ENCODE data around the gene SYVN1. TPM values are rescaled to one million over a fixed set of nuclear protein-coding genes. Genes with fewer than 3 reads are reported as not detected.
A peak's percentile ranks its signal among the peaks of the same experiment; 100 is the strongest.

Gene SYVN1
- polyA plus RNA-seq, 1 of the 3 experiments (the other 2 are of a cell fraction): 31.9 TPM

GRCh38 chr11:65086809-65087208, 47.5 kb downstream of the SYVN1 start:
- H3K4me3 ChIP-seq (ENCODE audit: low read depth in 2 of 2, low read length in 1 of 2): no peak overlapping the region
- H3F3A ChIP-seq (replicated peaks; ENCODE audit: insufficient read depth): peaks cover 3% of the 10 kb centered on the region
- H3K27me3 ChIP-seq (ENCODE audit: insufficient read depth): no peaks in the 10 kb centered on the region
- no peaks in the 10 kb centered on the region for H4K20me1 ChIP-seq (ENCODE audit: insufficient read depth)
- no peak for DNase-seq
- peaks cover 38% of the 10 kb centered on the region for H3K79me2 ChIP-seq (ENCODE audit: insufficient read depth)
- H3K27ac ChIP-seq (ENCODE audit: low read depth in 2 of 2, low read length in 1 of 2): no peak overlapping the region
- ChIA-PET CTCF (interaction anchor here (0.9 kb wide), 1 partner anchor 11 kb away, joined by 3 read pairs; no protein-coding TSS in a partner anchor), POLR2A (interaction anchor here (1.6 kb wide), 1 partner anchor 48 kb away, joined by 4 read pairs; the partner anchor contains the start of gene SYVN1)
- peaks cover 8 to 39% of the 10 kb centered on the region in 2 experiments for H3K36me3 ChIP-seq (replicated peaks in 1 of 2; ENCODE audit: control insufficient read depth in 1 of 2, insufficient read depth in 2 of 2, low read length in 1 of 2)
- H3K4me2 ChIP-seq: no peak overlapping the region
- no peaks in the 10 kb centered on the region for H3K9me2 ChIP-seq
- H3K9ac ChIP-seq: no peak overlapping the region
- 93% methylated on average over 3 of the region's 9 CpGs for WGBS (ENCODE audit: low lambda C conversion rate)
- H3K4me1 ChIP-seq (ENCODE audit: control insufficient read depth in 1 of 2, insufficient read depth in 2 of 2, low read depth in 1 of 2, low read length in 1 of 2): peaks cover 8 to 20% of the 10 kb centered on the region in 2 experiments
- no peak overlapping the region for H2AFZ ChIP-seq (ENCODE audit: low read depth)
- TF ChIP-seq YY1 (IDR thresholded peaks at IDR 0.05; ENCODE audit: low read depth) (no peak), TCF12 (IDR thresholded peaks at IDR 0.05) (no peak)
- no peaks in the 10 kb centered on the region for H3K9me3 ChIP-seq

- H4K20me1 ChIP-seq (ENCODE audit: insufficient read depth): no peaks in the 10 kb centered on the region
- H2AFZ ChIP-seq (ENCODE audit: low read depth): no peak overlapping the region
- no peak overlapping the region for H3K27ac ChIP-seq (ENCODE audit: low read depth in 2 of 2, low read length in 1 of 2)
- CTCF ChIA-PET: interaction anchor here (0.6 to 1.6 kb wide), 5 partner anchors 9 to 222 kb away, joined by 3 to 6 read pairs (median 3); partner anchors contain the start of genes ARL2 and TM7SF2
- peak overlapping the region; percentile 89; the same call in 1 of the 2 replicates for H3K9ac ChIP-seq
- H3K36me3 ChIP-seq (replicated peaks in 1 of 2; ENCODE audit: control insufficient read depth in 1 of 2, insufficient read depth in 2 of 2, low read length in 1 of 2): peaks cover 11 to 39% of the 10 kb centered on the region in 2 experiments
- H3K79me2 ChIP-seq (ENCODE audit: insufficient read depth): peaks cover 52% of the 10 kb centered on the region
- H3K27me3 ChIP-seq (ENCODE audit: insufficient read depth): no peaks in the 10 kb centered on the region
- H3F3A ChIP-seq (replicated peaks; ENCODE audit: insufficient read depth): no peaks in the 10 kb centered on the region
- H3K4me2 ChIP-seq: peak overlapping the region; percentile 83
- H3K9me3 ChIP-seq: no peaks in the 10 kb centered on the region
- 100% methylated on average over 4 of the region's 4 CpGs for WGBS (ENCODE audit: low lambda C conversion rate)
- DNase-seq: no peak
- peaks cover 8 to 20% of the 10 kb centered on the region in 2 experiments for H3K4me1 ChIP-seq (ENCODE audit: control insufficient read depth in 1 of 2, insufficient read depth in 2 of 2, low read depth in 1 of 2, low read length in 1 of 2)
- POLR2A ChIA-PET: interaction anchor here (1.6 kb wide), 1 partner anchor 49 kb away, joined by 4 read pairs; the partner anchor contains the start of gene SYVN1
- H3K9me2 ChIP-seq: no peaks in the 10 kb centered on the region
- H3K4me3 ChIP-seq (ENCODE audit: low read depth in 2 of 2, low read length in 1 of 2): peak overlapping the region; percentile 87 to 92; a peak in 2 of 4 replicates
- no peak for TF ChIP-seq IRF3 (IDR thresholded peaks at IDR 0.05; ENCODE audit: low read depth, low read length)
These were observed 48.9 kb downstream of the SYVN1 start for GRCh38 chr11:65085446-65085845.

- H3K79me2 ChIP-seq (ENCODE audit: insufficient read depth): peaks cover 58% of the 10 kb centered on the region
- ChIA-PET POLR2A (no interaction called here), CTCF (interaction anchor here (0.9 to 1.6 kb wide), 4 partner anchors 27 to 222 kb away, joined by 3 to 6 read pairs (median 4); partner anchors contain the start of genes ARL2 and TM7SF2)
- peak overlapping the region; percentile 87 to 92 for H3K4me3 ChIP-seq (ENCODE audit: low read depth in 2 of 2, low read length in 1 of 2)
- peak overlapping the region; percentile 89 for H3K9ac ChIP-seq
- no peaks in the 10 kb centered on the region for H3K9me3 ChIP-seq
- peaks cover 14 to 39% of the 10 kb centered on the region in 2 experiments for H3K36me3 ChIP-seq (replicated peaks in 1 of 2; ENCODE audit: control insufficient read depth in 1 of 2, insufficient read depth in 2 of 2, low read length in 1 of 2)
- H3K4me1 ChIP-seq (ENCODE audit: control insufficient read depth in 1 of 2, insufficient read depth in 2 of 2, low read depth in 1 of 2, low read length in 1 of 2): peaks cover 8 to 20% of the 10 kb centered on the region in 2 experiments
- no peaks in the 10 kb centered on the region for H4K20me1 ChIP-seq (ENCODE audit: insufficient read depth)
- H3K9me2 ChIP-seq: no peaks in the 10 kb centered on the region
- H2AFZ ChIP-seq (ENCODE audit: low read depth): 0 out of 2 replicates have a peak overlapping the region, but pooled peaks have one; percentile 25
- no peak for DNase-seq
- TF ChIP-seq REST (IDR thresholded peaks at IDR 0.05; ENCODE audit: low read depth, low read length) (no peak), TAF1 (IDR thresholded peaks at IDR 0.05; ENCODE audit: borderline replicate concordance, low read depth, low read length) (no peak), EZH2phosphoT487 (IDR thresholded peaks at IDR 0.05; ENCODE audit: borderline replicate concordance, low read depth) (no peak), GABPA (IDR thresholded peaks at IDR 0.05; ENCODE audit: low read depth) (no peak), POLR2AphosphoS5 (IDR thresholded peaks at IDR 0.05; ENCODE audit: low read depth, low read length) (no peak), RAD21 (IDR thresholded peaks at IDR 0.05; ENCODE audit: low read length) (no peak), MEF2A (IDR thresholded peaks at IDR 0.05; ENCODE audit: borderline replicate concordance, low read depth) (no peak), FOXM1 (IDR thresholded peaks at IDR 0.05; ENCODE audit: low read depth) (no peak)
- peak overlapping the region; percentile 83 for H3K4me2 ChIP-seq
- H3F3A ChIP-seq (replicated peaks; ENCODE audit: insufficient read depth): no peaks in the 10 kb centered on the region
- no peaks in the 10 kb centered on the region for H3K27me3 ChIP-seq (ENCODE audit: insufficient read depth)
- 25% methylated on average over 17 of the region's 23 CpGs for WGBS (ENCODE audit: low lambda C conversion rate)
- H3K27ac ChIP-seq (ENCODE audit: low read depth in 2 of 2, low read length in 1 of 2): peak overlapping the region; percentile 88 to 93; a peak in 3 of 4 replicates
These were observed 49.5 kb downstream of the SYVN1 start for GRCh38 chr11:65084598-65085375.
